GDM1 (cell line): ENCODE data around the gene HPD.
"Not testable (repeated sequence)": the region's sequence is repeated elsewhere in the genome, so short reads cannot be mapped to it uniquely, and the experiment has no call there.

Experiments used
- DNase-seq: peaks from one replicate; lab custom pipeline; 2025; lab: John Stamatoyannopoulos, UW

Gene HPD

GRCh38 chr12:121858662-121859572, at the start of gene HPD:
TSS of gene HPD (minus strand) at chr12:121858859. CDS start at chr12:121858823, 36 bp downstream.
- no peak for DNase-seq

GRCh38 chr12:121905746-121906145, 47.1 kb upstream of the HPD start:
- DNase-seq = no peak

- no peak for DNase-seq
Measured at GRCh38 chr12:121903202-121903601, 44.5 kb upstream of the HPD start.

- DNase-seq = no peak
Measured at GRCh38 chr12:121899590-121899989, 40.9 kb upstream of the HPD start.

- DNase-seq = no peak
Measured at GRCh38 chr12:121898287-121898686, 39.6 kb upstream of the HPD start.

- no peak for DNase-seq
Measured at GRCh38 chr12:121894633-121895032, 36.0 kb upstream of the HPD start.

GRCh38 chr12:121893961-121894460, 35.4 kb upstream of the HPD start:
- DNase-seq = no peak

GRCh38 chr12:121892673-121893561, 34.3 kb upstream of the HPD start:
- no peak for DNase-seq

GRCh38 chr12:121889661-121890060, 31.0 kb upstream of the HPD start:
- not testable (repeated sequence) for DNase-seq

- no peak for DNase-seq
Measured at GRCh38 chr12:121889274-121889624, 30.6 kb upstream of the HPD start.

- DNase-seq = peak; percentile 98
Measured at GRCh38 chr12:121888478-121889273, 30.0 kb upstream of the HPD start, which contains the start of gene PSMD9. TSS of gene PSMD9 (plus strand) at chr12:121888790. CDS start at chr12:121888857, 67 bp downstream.

- DNase-seq = no peak
Measured at GRCh38 chr12:121888083-121888477, 29.4 kb upstream of the HPD start.

- DNase-seq = not testable (repeated sequence)
Measured at GRCh38 chr12:121885129-121885528, 26.5 kb upstream of the HPD start.

GRCh38 chr12:121883315-121883660, 24.6 kb upstream of the HPD start:
- no peak for DNase-seq

GRCh38 chr12:121876080-121876447, 17.4 kb upstream of the HPD start:
- DNase-seq = not testable (repeated sequence)

GRCh38 chr12:121875582-121875981, 16.9 kb upstream of the HPD start:
- DNase-seq = no peak

GRCh38 chr12:121874071-121874470, 15.4 kb upstream of the HPD start:
- no peak for DNase-seq

- DNase-seq = no peak
Measured at GRCh38 chr12:121873216-121873569, 14.5 kb upstream of the HPD start.

- no peak for DNase-seq
Measured at GRCh38 chr12:121872546-121873215, 14.0 kb upstream of the HPD start.

GRCh38 chr12:121871467-121871866, 12.8 kb upstream of the HPD start:
- no peak for DNase-seq

GRCh38 chr12:121869229-121869628, 10.6 kb upstream of the HPD start:
- DNase-seq = not testable (repeated sequence)
